Keratinocyte (primary cell): ENCODE results near the gene ANO2. TPM values are rescaled to one million over a fixed set of nuclear protein-coding genes. Genes with fewer than 3 reads are reported as not detected.

Experiments
- DNase-seq: peaks from one replicate; pipeline ENCODE4 v3.0.0-alpha.2; 2011; ENCODE audit warnings: low read depth, missing footprints, low spot score
- FAIRE-seq: peaks from 2 replicates; lab custom pipeline; 2011; peaks lifted over from hg19 to GRCh38; lab: Jason Lieb, UNC
- H2AFZ ChIP-seq: 2 replicates; pipeline ENCODE4 v1.6.0; 2012; ENCODE audit warnings: low read length, control low read depth, inconsistent platforms; ENCODE audit not compliant: control insufficient read depth
- H3K27ac ChIP-seq: 2 replicates; pipeline ENCODE4 v1.5.1; 2011; ENCODE audit warnings: low read length; ENCODE audit not compliant: control insufficient read depth, insufficient read depth
- H3K27me3 ChIP-seq: 3 replicates; pipeline ENCODE4 v1.6.0; 2011; ENCODE audit warnings: low read length; ENCODE audit not compliant: control insufficient read depth, insufficient read depth; ENCODE audit errors: extremely low read depth
- H3K36me3 ChIP-seq, 2 experiments: 2 replicates in 1 of 2; 3 replicates in 1 of 2; pipeline ENCODE4 v1.5.1; 2011; ENCODE audit warnings: low read length in 2 of 2, mild to moderate bottlenecking in 1 of 2; ENCODE audit not compliant: control insufficient read depth in 2 of 2, insufficient read depth in 2 of 2; ENCODE audit errors: extremely low read depth in 1 of 2
- H3K4me1 ChIP-seq: 3 replicates; pipeline ENCODE4 v1.5.1; 2011; ENCODE audit warnings: low read length; ENCODE audit not compliant: control insufficient read depth, insufficient read depth; ENCODE audit errors: extremely low read depth
- H3K4me2 ChIP-seq: 3 replicates; pipeline ENCODE4 v1.6.0; 2011; ENCODE audit warnings: low read depth, low read length; ENCODE audit not compliant: control insufficient read depth, insufficient read depth; ENCODE audit errors: extremely low read depth
- H3K4me3 ChIP-seq, 3 experiments: fragments of 200-600 bp in 1 of 3; sonication (generic) in 1 of 3; 2 replicates in 2 of 3; 3 replicates in 1 of 3; pipeline ENCODE4 v1.5.1; 2011 to 2016; ENCODE audit warnings: low read length in 3 of 3, mild to moderate bottlenecking in 3 of 3, control low read depth in 2 of 3, inconsistent platforms in 1 of 3, low read depth in 1 of 3, mixed read lengths in 1 of 3, mixed run types in 1 of 3, moderate library complexity in 1 of 3; ENCODE audit not compliant: control insufficient read depth in 2 of 3, insufficient read depth in 2 of 3; ENCODE audit errors: extremely low read depth in 1 of 3
- H3K79me2 ChIP-seq: 2 replicates; pipeline ENCODE4 v1.6.0; 2012; ENCODE audit warnings: low read length; ENCODE audit not compliant: control insufficient read depth, insufficient read depth
- H3K9ac ChIP-seq: 3 replicates; pipeline ENCODE4 v1.6.0; 2011; ENCODE audit warnings: low read length; ENCODE audit not compliant: control insufficient read depth, insufficient read depth; ENCODE audit errors: extremely low read depth
- H3K9me1 ChIP-seq: 3 replicates; pipeline ENCODE4 v1.6.0; 2011; ENCODE audit warnings: low read length; ENCODE audit not compliant: control insufficient read depth, insufficient read depth; ENCODE audit errors: extremely low read depth
- H3K9me3 ChIP-seq: 2 replicates; pipeline ENCODE4 v1.5.1; 2012; ENCODE audit warnings: low read depth, low read length; ENCODE audit not compliant: control insufficient read depth
- H4K20me1 ChIP-seq: 3 replicates; pipeline ENCODE4 v1.6.0; 2011; ENCODE audit warnings: low read length; ENCODE audit not compliant: control insufficient read depth, insufficient read depth; ENCODE audit errors: extremely low read depth
- EZH2 ChIP-seq: IDR thresholded peaks from one replicate; pipeline ENCODE4 v1.6.1; 2012; ENCODE audit warnings: inconsistent platforms, mild to moderate bottlenecking, low read length, moderate library complexity
- dilution Hi-C: fragments of 300-500 bp; cut with MboI; formaldehyde crosslinking; loops from one replicate; pipeline ENCODE4 v1.7.0; 2020; ENCODE audit warnings: low sequenced_read_pairs; ENCODE audit not compliant: extremely low pct_ligation_motif_present
- polyA plus RNA-seq, 5 experiments: library from polyadenylated mRNA; depleted of rRNA in 3 of 5; stranded (reverse) in 3 of 5; stranded (forward) in 1 of 5; unstranded in 1 of 5; fragments of >200 nt; gene quantifications; 1 replicate in 1 of 5; 2 replicates in 3 of 5; 3 replicates in 1 of 5; pipeline versions ENCODE4 v1.2.1 to v1.2.3, GENCODE V29; 2011 to 2012; ENCODE audit warnings: missing spikeins in 2 of 5, low read depth in 1 of 5, low replicate concordance in 1 of 5
- TF ChIP-seq, protein P1 (sequence below), 3 experiments: IDR thresholded peaks in 1 of 3; conservative IDR thresholded peaks in 1 of 3; optimal IDR thresholded peaks in 1 of 3; 2 replicates in 2 of 3; 3 replicates in 1 of 3; pipeline versions ENCODE3 to v1.5.1; 2011; ENCODE audit warnings: low read length in 3 of 3, mild to moderate bottlenecking in 3 of 3, moderate library complexity in 2 of 3, control low read depth in 1 of 3, inconsistent platforms in 1 of 3; ENCODE audit not compliant: insufficient read depth in 2 of 3; ENCODE audit errors: extremely low read depth in 1 of 3

The ANO2 gene
- polyA plus RNA-seq, 1 donor (not counting 4 experiments of a cell fraction or from before 2014, with no cell fraction given), result 0.14 TPM

DNA sequence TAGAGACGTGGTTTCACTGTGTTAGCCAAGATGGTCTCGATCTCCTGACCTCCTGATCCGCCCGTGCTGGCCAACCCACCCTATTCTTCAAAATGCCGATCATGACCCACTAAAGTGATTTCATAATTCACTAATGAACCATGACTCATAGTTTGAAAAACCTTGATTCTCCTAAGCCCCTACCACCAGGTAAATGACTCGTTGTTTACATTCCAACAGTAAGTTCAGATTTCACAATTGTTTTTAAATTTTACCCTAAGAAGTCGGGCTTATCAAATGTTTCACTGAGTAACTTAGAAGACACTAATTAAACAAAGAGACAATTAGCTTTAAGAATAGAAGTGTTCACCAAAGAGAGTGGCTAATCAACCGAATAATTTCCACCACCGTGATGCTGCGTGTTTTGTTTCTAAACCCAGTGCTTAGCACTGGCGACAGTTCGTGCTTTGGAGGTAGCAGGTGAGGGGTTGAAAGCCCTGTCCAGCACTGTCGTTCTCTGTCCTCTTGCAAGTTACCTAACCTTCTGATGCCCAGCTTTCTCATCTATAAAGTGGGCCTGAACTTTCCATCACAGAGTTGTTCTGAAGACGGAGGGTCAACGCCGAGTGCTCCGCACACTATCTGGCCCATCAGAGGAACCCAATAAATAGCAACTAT, 376.6 kb downstream of the ANO2 start:
- Histone ChIP-seq H2AFZ (no peak overlapping the region), H3K36me3 (no peaks in the 10 kb centered on the region), H3K79me2 (no peaks in the 10 kb centered on the region), H3K4me1 (no peaks in the 10 kb centered on the region), H3K4me2 (no peak overlapping the region), H3K27ac (no peak overlapping the region), H3K4me3 (no peak overlapping the region), H3K9ac (no peak overlapping the region), H3K9me1 (peaks cover 2% of the 10 kb centered on the region), H4K20me1 (no peaks in the 10 kb centered on the region), H3K27me3 (peaks cover 5% of the 10 kb centered on the region), H3K9me3 (no peaks in the 10 kb centered on the region)
- DNase-seq (no peak), FAIRE-seq (no peak)
- TF ChIP-seq EZH2, result no peak
- TF ChIP-seq, protein P1, sequence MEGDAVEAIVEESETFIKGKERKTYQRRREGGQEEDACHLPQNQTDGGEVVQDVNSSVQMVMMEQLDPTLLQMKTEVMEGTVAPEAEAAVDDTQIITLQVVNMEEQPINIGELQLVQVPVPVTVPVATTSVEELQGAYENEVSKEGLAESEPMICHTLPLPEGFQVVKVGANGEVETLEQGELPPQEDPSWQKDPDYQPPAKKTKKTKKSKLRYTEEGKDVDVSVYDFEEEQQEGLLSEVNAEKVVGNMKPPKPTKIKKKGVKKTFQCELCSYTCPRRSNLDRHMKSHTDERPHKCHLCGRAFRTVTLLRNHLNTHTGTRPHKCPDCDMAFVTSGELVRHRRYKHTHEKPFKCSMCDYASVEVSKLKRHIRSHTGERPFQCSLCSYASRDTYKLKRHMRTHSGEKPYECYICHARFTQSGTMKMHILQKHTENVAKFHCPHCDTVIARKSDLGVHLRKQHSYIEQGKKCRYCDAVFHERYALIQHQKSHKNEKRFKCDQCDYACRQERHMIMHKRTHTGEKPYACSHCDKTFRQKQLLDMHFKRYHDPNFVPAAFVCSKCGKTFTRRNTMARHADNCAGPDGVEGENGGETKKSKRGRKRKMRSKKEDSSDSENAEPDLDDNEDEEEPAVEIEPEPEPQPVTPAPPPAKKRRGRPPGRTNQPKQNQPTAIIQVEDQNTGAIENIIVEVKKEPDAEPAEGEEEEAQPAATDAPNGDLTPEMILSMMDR (optimal IDR thresholded peaks at IDR 0.05 in 1 of 3, IDR thresholded peaks at IDR 0.05 in 1 of 3, conservative IDR thresholded peaks at IDR 0.05 in 1 of 3; ENCODE audit: extremely low read depth in 1 of 3, insufficient read depth in 2 of 3, low read length in 3 of 3), result no peak
- dilution Hi-C loops, result no loop called here

DNA sequence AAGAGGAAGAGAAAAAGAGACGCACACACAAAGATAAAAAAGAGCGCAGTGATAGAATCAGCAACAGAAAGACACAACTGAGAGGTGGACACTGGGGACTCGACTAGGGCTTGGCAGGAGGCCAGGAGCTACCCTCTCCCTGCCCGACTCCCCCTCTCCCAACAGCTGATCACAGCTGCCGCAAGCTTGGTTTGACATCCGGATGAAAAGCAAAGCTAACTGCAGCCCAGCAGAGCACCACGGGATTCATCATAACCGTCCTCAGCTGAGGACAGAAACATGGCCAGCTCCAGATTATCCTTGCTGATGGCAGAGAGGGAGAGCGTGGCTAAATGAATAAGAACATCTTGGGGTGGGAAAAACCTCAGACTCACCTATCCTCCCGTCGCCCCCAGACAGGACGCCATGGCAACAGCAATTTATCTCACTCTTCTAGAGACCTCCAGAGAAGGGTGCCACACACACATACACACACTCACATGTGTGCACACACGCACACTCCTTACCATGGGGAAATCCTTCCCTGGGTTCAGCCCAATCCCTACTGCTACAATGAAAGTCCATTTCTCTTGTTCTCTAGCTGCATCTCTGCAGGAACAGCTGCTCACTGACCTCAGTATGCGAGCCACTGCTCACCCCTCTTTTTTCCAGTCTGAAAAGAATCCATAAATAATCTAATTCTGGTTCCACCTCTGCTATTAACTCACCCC, 377.9 kb downstream of the ANO2 start:
- no peak overlapping the region for H3K9ac ChIP-seq
- dilution Hi-C loops, result no loop called here
- H3K36me3 ChIP-seq, result no peaks in the 10 kb centered on the region
- H3K4me2 ChIP-seq, result no peak overlapping the region
- FAIRE-seq (no peak), DNase-seq (no peak)
- H3K27me3 ChIP-seq, result peaks cover 5% of the 10 kb centered on the region
- no peaks in the 10 kb centered on the region for H3K4me1 ChIP-seq
- no peak overlapping the region for H3K27ac ChIP-seq
- H4K20me1 ChIP-seq, result no peaks in the 10 kb centered on the region
- TF ChIP-seq, protein P1 (optimal IDR thresholded peaks at IDR 0.05 in 1 of 3, IDR thresholded peaks at IDR 0.05 in 1 of 3, conservative IDR thresholded peaks at IDR 0.05 in 1 of 3; ENCODE audit: extremely low read depth in 1 of 3, insufficient read depth in 2 of 3, low read length in 3 of 3), result no peak
- no peak for TF ChIP-seq EZH2
- H3K79me2 ChIP-seq, result no peaks in the 10 kb centered on the region
- no peak overlapping the region for H3K4me3 ChIP-seq
- H3K9me1 ChIP-seq, result peaks cover 2% of the 10 kb centered on the region
- no peak overlapping the region for H2AFZ ChIP-seq
- H3K9me3 ChIP-seq, result no peaks in the 10 kb centered on the region
